Measurements from ENCODE around the gene GRK2.

GRCh38 chr11:67240576-67241389 is 25.5 kb upstream of the GRK2 start:
- TF ChIP-seq POLR2A (IDR thresholded peaks at IDR 0.05; ENCODE audit: low read depth, low read length), result peak; percentile 83
- peak; percentile 79 for TF ChIP-seq POLR2AphosphoS5 (IDR thresholded peaks at IDR 0.05; ENCODE audit: low read depth, low read length)
